Skeletal muscle tissue (tissue), 4 donors: Measurements from ENCODE around the gene NDNF. TPM values are rescaled to one million over a fixed set of nuclear protein-coding genes. Genes with fewer than 3 reads are reported as not detected.

Source experiments
- H3K27ac ChIP-seq: one replicate; pipeline ENCODE4 v1.7.0; 2013; ENCODE audit warnings: mild to moderate bottlenecking, low read depth, low read length, inconsistent platforms
- H3K27me3 ChIP-seq, 3 donors: one replicate each; pipeline ENCODE4 v1.7.0; 2013; ENCODE audit warnings: low read length in 3 of 3; ENCODE audit not compliant: control insufficient read depth in 3 of 3, insufficient read depth in 3 of 3
- H3K36me3 ChIP-seq, 3 donors: one replicate each; pipeline ENCODE4 v1.7.0; 2013; ENCODE audit warnings: low read length in 3 of 3; ENCODE audit not compliant: control insufficient read depth in 3 of 3, insufficient read depth in 3 of 3
- H3K4me1 ChIP-seq, 3 donors: one replicate each; pipeline ENCODE4 v1.7.0; 2013; ENCODE audit warnings: low read length in 3 of 3, mild to moderate bottlenecking in 3 of 3; ENCODE audit not compliant: control insufficient read depth in 3 of 3, insufficient read depth in 3 of 3
- H3K4me3 ChIP-seq, 3 donors: one replicate each; pipeline ENCODE4 v1.7.0; 2013; ENCODE audit warnings: low read length in 3 of 3
- H3K9ac ChIP-seq, 3 donors: one replicate each; pipeline ENCODE4 v1.7.0; 2013; ENCODE audit warnings: low read length in 3 of 3, mild to moderate bottlenecking in 3 of 3, moderate library complexity in 2 of 3, low read depth in 1 of 3
- H3K9me3 ChIP-seq, 3 donors: one replicate each; pipeline ENCODE4 v1.7.0; 2013; ENCODE audit warnings: low read length in 3 of 3; ENCODE audit not compliant: control insufficient read depth in 3 of 3
- total RNA-seq: library from RNA; depleted of rRNA; stranded (reverse); fragments of >200 nt; gene quantifications from one replicate; pipeline ENCODE4 v1.2.3, GENCODE V29; 2014
- donor health status: Osteomylitis.

Gene NDNF
- total RNA-seq, 1 donor from 2014 or later, result 5.2 TPM

- Histone ChIP-seq H3K27me3 (no peaks in the 10 kb centered on the region), H3K27ac (no peak overlapping the region), H3K4me1 (no peaks in the 10 kb centered on the region), H3K4me3 (no peak overlapping the region), H3K9ac (no peak overlapping the region), H3K36me3 (no peaks in the 10 kb centered on the region), H3K9me3 (no peaks in the 10 kb centered on the region)
Observed at GRCh38 chr4:121030131-121030530, 42.2 kb downstream of the NDNF start.

- no peaks in the 10 kb centered on the region for H3K9me3 ChIP-seq
- H3K4me1 ChIP-seq, result no peaks in the 10 kb centered on the region
Observed at GRCh38 chr4:121026034-121026433, 46.3 kb downstream of the NDNF start.

GRCh38 chr4:121025540-121025939 is 46.8 kb downstream of the NDNF start:
- H3K4me1 ChIP-seq, result no peaks in the 10 kb centered on the region
- no peak overlapping the region for H3K9ac ChIP-seq
- no peak overlapping the region for H3K4me3 ChIP-seq
- H3K27ac ChIP-seq, result no peak overlapping the region
- no peaks in the 10 kb centered on the region for H3K36me3 ChIP-seq
- H3K27me3 ChIP-seq, result no peaks in the 10 kb centered on the region
- no peaks in the 10 kb centered on the region for H3K9me3 ChIP-seq

More at GRCh38 chr4:121026034-121026433, 46.3 kb downstream of the NDNF start:
- no peaks in the 10 kb centered on the region for H3K27me3 ChIP-seq
- no peak overlapping the region for H3K9ac ChIP-seq
- H3K36me3 ChIP-seq, result no peaks in the 10 kb centered on the region
- no peak overlapping the region for H3K27ac ChIP-seq
- H3K4me3 ChIP-seq, result no peak overlapping the region

DNA sequence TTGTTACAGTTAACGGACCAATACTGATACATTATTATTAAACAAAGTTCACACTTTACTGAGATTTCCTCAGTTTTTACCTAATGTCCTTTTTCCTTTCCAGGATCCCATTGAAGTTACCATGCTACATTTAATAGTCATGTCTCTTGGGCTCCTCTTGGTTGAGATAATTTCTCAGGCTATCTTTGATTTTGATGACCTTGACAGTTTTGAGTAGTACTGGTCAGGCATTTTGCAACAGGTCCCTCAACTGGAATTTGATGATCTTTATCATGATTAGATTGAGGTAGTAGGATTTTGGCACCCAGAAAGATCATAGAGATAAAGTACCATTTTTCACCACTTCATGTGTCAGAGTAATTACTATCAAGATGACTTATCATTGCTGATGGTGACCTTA is 53.8 kb downstream of the NDNF start:
- Histone ChIP-seq H3K9ac (no peak overlapping the region), H3K4me3 (no peak overlapping the region), H3K27me3 (no peaks in the 10 kb centered on the region), H3K4me1 (no peaks in the 10 kb centered on the region), H3K9me3 (no peaks in the 10 kb centered on the region), H3K36me3 (no peaks in the 10 kb centered on the region), H3K27ac (no peak overlapping the region)

- Histone ChIP-seq H3K9me3 (no peaks in the 10 kb centered on the region), H3K4me1 (no peaks in the 10 kb centered on the region), H3K9ac (no peak overlapping the region), H3K27me3 (no peaks in the 10 kb centered on the region), H3K36me3 (no peaks in the 10 kb centered on the region), H3K4me3 (no peak overlapping the region), H3K27ac (no peak overlapping the region)
Observed at GRCh38 chr4:121016611-121017010, 55.7 kb downstream of the NDNF start.

GRCh38 chr4:121015421-121015820 is 56.9 kb downstream of the NDNF start:
- H3K27me3 ChIP-seq, result no peaks in the 10 kb centered on the region
- no peaks in the 10 kb centered on the region for H3K9me3 ChIP-seq
- H3K9ac ChIP-seq, result no peak overlapping the region
- no peak overlapping the region for H3K4me3 ChIP-seq
- no peaks in the 10 kb centered on the region for H3K4me1 ChIP-seq
- no peaks in the 10 kb centered on the region for H3K36me3 ChIP-seq
- H3K27ac ChIP-seq, result no peak overlapping the region

GRCh38 chr4:121014544-121014943 is 57.8 kb downstream of the NDNF start:
- no peak overlapping the region for H3K27ac ChIP-seq

DNA sequence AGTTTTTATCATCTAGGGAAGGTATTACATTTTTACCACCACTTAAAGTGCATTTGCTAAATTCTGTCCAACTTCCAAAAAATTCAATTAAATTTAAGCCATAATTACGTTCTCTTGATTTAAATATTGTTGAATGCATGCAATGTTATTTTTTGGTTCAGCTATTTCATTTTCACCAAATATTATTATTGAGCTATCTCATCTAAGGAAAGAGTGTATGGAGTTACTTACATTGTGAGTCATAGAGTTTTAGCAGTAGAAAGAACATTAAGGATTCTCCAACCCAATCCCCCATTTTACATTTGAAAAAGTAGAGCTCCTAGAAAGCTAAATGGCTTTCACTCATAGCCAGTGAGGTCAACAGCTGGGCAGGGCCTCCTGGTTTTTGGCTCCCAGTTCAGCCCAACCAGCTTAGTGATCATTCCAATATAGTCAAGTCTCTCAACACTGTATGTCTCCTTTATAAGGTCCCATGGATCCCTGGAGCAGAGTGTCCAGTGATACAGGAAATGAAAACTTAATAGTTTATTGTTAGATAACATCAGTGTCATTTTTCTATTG is 60.5 kb downstream of the NDNF start:
- no peaks in the 10 kb centered on the region for H3K36me3 ChIP-seq
- no peaks in the 10 kb centered on the region for H3K4me1 ChIP-seq
- H3K9ac ChIP-seq, result no peak overlapping the region
- H3K9me3 ChIP-seq, result no peaks in the 10 kb centered on the region
- no peak overlapping the region for H3K27ac ChIP-seq
- H3K27me3 ChIP-seq, result no peaks in the 10 kb centered on the region
- H3K4me3 ChIP-seq, result no peak overlapping the region

More at GRCh38 chr4:121014544-121014943, 57.8 kb downstream of the NDNF start:
- Histone ChIP-seq H3K36me3 (no peaks in the 10 kb centered on the region), H3K4me1 (no peaks in the 10 kb centered on the region), H3K4me3 (no peak overlapping the region), H3K9me3 (no peaks in the 10 kb centered on the region), H3K27me3 (no peaks in the 10 kb centered on the region), H3K9ac (no peak overlapping the region)

DNA sequence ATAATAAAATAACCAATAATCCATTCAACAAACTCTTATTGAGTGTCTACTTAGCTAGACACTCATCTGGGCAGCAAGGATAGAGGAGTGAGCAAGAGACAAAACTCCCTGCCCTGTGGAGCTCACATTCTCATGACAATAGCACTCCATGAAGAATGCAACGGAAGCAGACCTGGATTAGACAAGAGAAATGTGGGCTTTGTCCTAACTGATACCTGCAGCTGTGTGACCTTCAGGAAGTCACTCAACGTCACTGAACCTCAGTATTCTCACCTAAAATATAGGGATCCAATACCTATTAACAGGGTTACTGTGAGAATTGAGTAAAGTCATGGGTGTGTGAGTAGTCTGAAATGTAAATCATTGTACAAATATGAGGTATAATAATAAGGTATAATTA is 61.2 kb downstream of the NDNF start:
- Histone ChIP-seq H3K4me3 (no peak overlapping the region), H3K27me3 (no peaks in the 10 kb centered on the region), H3K9me3 (no peaks in the 10 kb centered on the region), H3K4me1 (no peaks in the 10 kb centered on the region), H3K9ac (no peak overlapping the region), H3K27ac (no peak overlapping the region), H3K36me3 (no peaks in the 10 kb centered on the region)

GRCh38 chr4:121009578-121010478 is 62.5 kb downstream of the NDNF start:
- no peak overlapping the region for H3K9ac ChIP-seq
- no peak overlapping the region for H3K4me3 ChIP-seq
- H3K9me3 ChIP-seq, result no peaks in the 10 kb centered on the region
- no peaks in the 10 kb centered on the region for H3K27me3 ChIP-seq
- no peak overlapping the region for H3K27ac ChIP-seq
- no peaks in the 10 kb centered on the region for H3K4me1 ChIP-seq
- no peaks in the 10 kb centered on the region for H3K36me3 ChIP-seq
